OCI-LY1 (cell line): ENCODE data around the gene KRTAP26-1.

Experiments used
- CTCF ChIP-seq: fragments of 200-600 bp; sonication (generic), shearing (Covaris generic); IDR thresholded peaks from 2 replicates; pipeline ENCODE4 v1.5.1; 2017; ENCODE audit warnings: mild to moderate bottlenecking, antibody characterized with exemption, low read length, moderate library complexity, mixed read lengths
- EZH2 ChIP-seq: fragments of 200-600 bp; sonication (generic), shearing (Covaris generic); IDR thresholded peaks from 2 replicates; pipeline ENCODE4 v1.8.0; 2017; ENCODE audit warnings: borderline replicate concordance, mixed run types, mild to moderate bottlenecking, antibody characterized with exemption, low read length, moderate library complexity, mixed read lengths

DNA sequence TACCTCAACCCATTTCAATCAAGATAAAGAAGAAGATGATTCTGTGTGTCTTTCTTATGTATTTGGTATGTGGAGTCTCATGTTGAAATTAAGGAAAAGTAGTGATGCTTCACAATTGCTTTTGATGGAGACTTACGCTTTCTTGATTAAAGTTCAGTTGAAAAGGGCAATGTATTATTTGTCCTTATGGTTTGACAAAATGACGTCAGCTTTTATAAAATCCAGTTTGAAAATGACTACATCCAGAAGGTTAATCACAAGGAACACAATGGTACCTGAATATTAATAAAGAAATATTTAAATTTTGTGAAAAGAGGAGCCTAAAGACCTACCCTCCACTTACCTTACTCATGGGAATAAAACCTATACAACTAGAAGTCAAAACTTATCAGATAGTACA, 4.4 kb downstream of the KRTAP26-1 start:
- no peak for TF ChIP-seq CTCF
- TF ChIP-seq EZH2, result no peak
